ENCODE results near the gene EXOC3L2.
"Not testable (repeated sequence)": the region's sequence is repeated elsewhere in the genome, so short reads cannot be mapped to it uniquely, and the experiment has no call there.

The EXOC3L2 gene

GRCh38 chr19:45271735-45272108 is 26.5 kb upstream of the EXOC3L2 start:
- DNase-seq (ENCODE audit: low spot score), result no peak
- Histone ChIP-seq H3K4me2 (ENCODE audit: insufficient read depth, low read length, poor library complexity, severe bottlenecking) (no peak overlapping the region), H3K18ac (ENCODE audit: low read length) (no peak overlapping the region), H3K4me1 (ENCODE audit: control insufficient read depth in 2 of 2, insufficient read depth in 1 of 2, low read depth in 1 of 2, low read length in 2 of 2) (no peaks in the 10 kb centered on the region), H3K36me3 (replicated peaks in 1 of 2; ENCODE audit: control insufficient read depth in 2 of 2, insufficient read depth in 2 of 2, low read length in 2 of 2) (peaks cover 41 to 83% of the 10 kb centered on the region in 2 donors), H3K23ac (ENCODE audit: low read depth, low read length, poor library complexity) (no peak overlapping the region), H2AFZ (ENCODE audit: low read length) (no peak overlapping the region), H3K79me1 (ENCODE audit: low read depth, low read length) (peaks cover 5% of the 10 kb centered on the region), H2BK120ac (ENCODE audit: low read depth, low read length) (no peak overlapping the region), H4K8ac (ENCODE audit: low read depth, low read length) (no peak overlapping the region), H3K27me3 (ENCODE audit: control insufficient read depth in 3 of 3, insufficient read depth in 3 of 3, low read depth in 1 of 3, low read length in 3 of 3) (no peaks in the 10 kb centered on the region), H3K9ac (ENCODE audit: low read depth, low read length, poor library complexity) (no peak overlapping the region), H3K4ac (ENCODE audit: low read length) (no peak overlapping the region), H2BK15ac (ENCODE audit: low read length) (no peak overlapping the region), H2AK5ac (ENCODE audit: low read depth, low read length) (no peak overlapping the region), H3K14ac (ENCODE audit: low read length) (no peak overlapping the region), H3K4me3 (ENCODE audit: low read length in 2 of 2) (no peak overlapping the region), H2BK12ac (ENCODE audit: low read length) (no peak overlapping the region), H4K91ac (ENCODE audit: low read depth, low read length, poor library complexity) (no peak overlapping the region), H2BK5ac (ENCODE audit: low read length) (peak overlapping the region; percentile 53), H3K27ac (replicated peaks; ENCODE audit: low read length) (no peak overlapping the region), H3K9me3 (replicated peaks in 1 of 2; ENCODE audit: control insufficient read depth in 2 of 2, insufficient read depth in 1 of 2, low read depth in 1 of 2, low read length in 2 of 2) (peaks cover 0 to 4% of the 10 kb centered on the region in 2 donors)
- WGBS, 2 donors (ENCODE audit: extremely low coverage in 2 of 2, insufficient read length in 2 of 2, insufficient replicate concordance in 1 of 2), result no CpG with 5 or more reads among the region's 7 CpGs

- H3K9me3 ChIP-seq (replicated peaks in 1 of 2; ENCODE audit: control insufficient read depth in 2 of 2, insufficient read depth in 1 of 2, low read depth in 1 of 2, low read length in 2 of 2), result peaks cover 0 to 4% of the 10 kb centered on the region in 2 donors
- H3K18ac ChIP-seq (ENCODE audit: low read length), result no peak overlapping the region
- no peak overlapping the region for H2BK12ac ChIP-seq (ENCODE audit: low read length)
- no peak overlapping the region for H3K23ac ChIP-seq (ENCODE audit: low read depth, low read length, poor library complexity)
- H2BK120ac ChIP-seq (ENCODE audit: low read depth, low read length), result no peak overlapping the region
- H3K27me3 ChIP-seq (ENCODE audit: control insufficient read depth in 3 of 3, insufficient read depth in 3 of 3, low read depth in 1 of 3, low read length in 3 of 3), result no peaks in the 10 kb centered on the region
- no peak overlapping the region for H2AK5ac ChIP-seq (ENCODE audit: low read depth, low read length)
- no peak overlapping the region for H2AFZ ChIP-seq (ENCODE audit: low read length)
- H3K27ac ChIP-seq (replicated peaks; ENCODE audit: low read length), result no peak overlapping the region
- no peak overlapping the region for H3K14ac ChIP-seq (ENCODE audit: low read length)
- peak overlapping the region; percentile 53 for H2BK5ac ChIP-seq (ENCODE audit: low read length)
- no peak overlapping the region for H3K4me2 ChIP-seq (ENCODE audit: insufficient read depth, low read length, poor library complexity, severe bottlenecking)
- DNase-seq (ENCODE audit: low spot score), result no peak
- no CpG with 5 or more reads among the region's 21 CpGs for WGBS, 2 donors (ENCODE audit: extremely low coverage in 2 of 2, insufficient read length in 2 of 2, insufficient replicate concordance in 1 of 2)
- H3K9ac ChIP-seq (ENCODE audit: low read depth, low read length, poor library complexity), result no peak overlapping the region
- H3K36me3 ChIP-seq (replicated peaks in 1 of 2; ENCODE audit: control insufficient read depth in 2 of 2, insufficient read depth in 2 of 2, low read length in 2 of 2), result peaks cover 41 to 84% of the 10 kb centered on the region in 2 donors
- H3K79me1 ChIP-seq (ENCODE audit: low read depth, low read length), result peaks cover 5% of the 10 kb centered on the region
- no peak overlapping the region for H4K8ac ChIP-seq (ENCODE audit: low read depth, low read length)
- H3K4me3 ChIP-seq (ENCODE audit: low read length in 2 of 2), result no peak overlapping the region
- H3K4me1 ChIP-seq (ENCODE audit: control insufficient read depth in 2 of 2, insufficient read depth in 1 of 2, low read depth in 1 of 2, low read length in 2 of 2), result no peaks in the 10 kb centered on the region
- H3K4ac ChIP-seq (ENCODE audit: low read length), result no peak overlapping the region
- no peak overlapping the region for H4K91ac ChIP-seq (ENCODE audit: low read depth, low read length, poor library complexity)
- H2BK15ac ChIP-seq (ENCODE audit: low read length), result no peak overlapping the region
Observed at GRCh38 chr19:45271098-45271734, 26.0 kb upstream of the EXOC3L2 start.

GRCh38 chr19:45269939-45270338 is 24.7 kb upstream of the EXOC3L2 start:
- H3K23ac ChIP-seq (ENCODE audit: low read depth, low read length, poor library complexity); H3K9me3 ChIP-seq (replicated peaks in 1 of 2; ENCODE audit: control insufficient read depth in 2 of 2, insufficient read depth in 1 of 2, low read depth in 1 of 2, low read length in 2 of 2); H3K27me3 ChIP-seq (ENCODE audit: control insufficient read depth in 3 of 3, insufficient read depth in 3 of 3, low read depth in 1 of 3, low read length in 3 of 3); H3K4ac ChIP-seq (ENCODE audit: low read length); H4K91ac ChIP-seq (ENCODE audit: low read depth, low read length, poor library complexity); H3K79me1 ChIP-seq (ENCODE audit: low read depth, low read length); H4K8ac ChIP-seq (ENCODE audit: low read depth, low read length); H3K4me1 ChIP-seq (ENCODE audit: control insufficient read depth in 2 of 2, insufficient read depth in 1 of 2, low read depth in 1 of 2, low read length in 2 of 2); H2BK12ac ChIP-seq (ENCODE audit: low read length); H3K4me3 ChIP-seq (ENCODE audit: low read length in 2 of 2); DNase-seq (ENCODE audit: low spot score); H3K18ac ChIP-seq (ENCODE audit: low read length); H3K14ac ChIP-seq (ENCODE audit: low read length); H2AK5ac ChIP-seq (ENCODE audit: low read depth, low read length); H2BK120ac ChIP-seq (ENCODE audit: low read depth, low read length); H3K27ac ChIP-seq (replicated peaks; ENCODE audit: low read length); H2BK5ac ChIP-seq (ENCODE audit: low read length); H3K9ac ChIP-seq (ENCODE audit: low read depth, low read length, poor library complexity); H2BK15ac ChIP-seq (ENCODE audit: low read length); H3K4me2 ChIP-seq (ENCODE audit: insufficient read depth, low read length, poor library complexity, severe bottlenecking); H2AFZ ChIP-seq (ENCODE audit: low read length): not testable (repeated sequence)
- H3K36me3 ChIP-seq (replicated peaks in 1 of 2; ENCODE audit: control insufficient read depth in 2 of 2, insufficient read depth in 2 of 2, low read length in 2 of 2), result peaks cover 36 to 83% of the 10 kb centered on the region in 2 donors
- WGBS, 2 donors (ENCODE audit: extremely low coverage in 2 of 2, insufficient read length in 2 of 2, insufficient replicate concordance in 1 of 2), result no CpG with 5 or more reads among the region's 13 CpGs

GRCh38 chr19:45267296-45267695 is 22.1 kb upstream of the EXOC3L2 start:
- H3K4ac ChIP-seq (ENCODE audit: low read length), result no peak overlapping the region
- H2BK5ac ChIP-seq (ENCODE audit: low read length), result no peak overlapping the region
- peaks cover 26 to 73% of the 10 kb centered on the region in 2 donors for H3K36me3 ChIP-seq (replicated peaks in 1 of 2; ENCODE audit: control insufficient read depth in 2 of 2, insufficient read depth in 2 of 2, low read length in 2 of 2)
- no peak overlapping the region for H3K14ac ChIP-seq (ENCODE audit: low read length)
- H3K27me3 ChIP-seq (ENCODE audit: control insufficient read depth in 3 of 3, insufficient read depth in 3 of 3, low read depth in 1 of 3, low read length in 3 of 3), result no peaks in the 10 kb centered on the region
- H3K18ac ChIP-seq (ENCODE audit: low read length), result no peak overlapping the region
- no peak overlapping the region for H2BK120ac ChIP-seq (ENCODE audit: low read depth, low read length)
- H2BK15ac ChIP-seq (ENCODE audit: low read length), result no peak overlapping the region
- no CpG with 5 or more reads among the region's 12 CpGs for WGBS, 2 donors (ENCODE audit: extremely low coverage in 2 of 2, insufficient read length in 2 of 2, insufficient replicate concordance in 1 of 2)
- H2AFZ ChIP-seq (ENCODE audit: low read length), result no peak overlapping the region
- H3K4me2 ChIP-seq (ENCODE audit: insufficient read depth, low read length, poor library complexity, severe bottlenecking), result no peak overlapping the region
- no peak overlapping the region for H3K27ac ChIP-seq (replicated peaks; ENCODE audit: low read length)
- no peak overlapping the region for H4K8ac ChIP-seq (ENCODE audit: low read depth, low read length)
- no peak overlapping the region for H3K9ac ChIP-seq (ENCODE audit: low read depth, low read length, poor library complexity)
- peaks cover 3% of the 10 kb centered on the region for H3K79me1 ChIP-seq (ENCODE audit: low read depth, low read length)
- H3K23ac ChIP-seq (ENCODE audit: low read depth, low read length, poor library complexity), result no peak overlapping the region
- no peaks in the 10 kb centered on the region for H3K4me1 ChIP-seq (ENCODE audit: control insufficient read depth in 2 of 2, insufficient read depth in 1 of 2, low read depth in 1 of 2, low read length in 2 of 2)
- peak overlapping the region in 1 of 2 donors; percentile 32 for H3K4me3 ChIP-seq (ENCODE audit: low read length in 2 of 2)
- no peak for DNase-seq (ENCODE audit: low spot score)
- no peak overlapping the region for H2BK12ac ChIP-seq (ENCODE audit: low read length)
- peaks cover 0 to 4% of the 10 kb centered on the region in 2 donors for H3K9me3 ChIP-seq (replicated peaks in 1 of 2; ENCODE audit: control insufficient read depth in 2 of 2, insufficient read depth in 1 of 2, low read depth in 1 of 2, low read length in 2 of 2)
- H2AK5ac ChIP-seq (ENCODE audit: low read depth, low read length), result no peak overlapping the region
- no peak overlapping the region for H4K91ac ChIP-seq (ENCODE audit: low read depth, low read length, poor library complexity)
